CD4-positive, alpha-beta memory T cell (primary cell): Measurements from ENCODE around the gene FEZF1. TPM values are rescaled to one million over a fixed set of nuclear protein-coding genes. Genes with fewer than 3 reads are reported as not detected.
A peak's percentile ranks its signal among the peaks of the same experiment; 100 is the strongest.

Experiments used
- CTCF ChIA-PET: fragments of 350-600 bp; sonication (Branson Sonifier 250); formaldehyde crosslinking; loops from one replicate; lab custom pipeline; 2021; ENCODE audit warnings: inconsistent platforms; ENCODE audit not compliant: partially characterized antibody; lab: Charles Lee
- POLR2A ChIA-PET: fragments of 350-600 bp; sonication (Branson Sonifier 250); formaldehyde crosslinking; loops from one replicate; lab custom pipeline; 2021; ENCODE audit not compliant: partially characterized antibody; lab: Charles Lee
- DNase-seq, 5 donors: peaks; one replicate each; pipeline versions ENCODE4 v3.0.0 to v3.0.0-alpha.2; 2020 to 2022; ENCODE audit warnings: mixed read lengths in 1 of 5
- H3K27ac ChIP-seq: one replicate; pipeline ENCODE4 v1.7.0; 2013; ENCODE audit warnings: low read depth, low read length
- H3K27me3 ChIP-seq: 2 replicates; pipeline ENCODE4 v1.7.0; 2013; ENCODE audit warnings: mild to moderate bottlenecking, low read length, moderate library complexity; ENCODE audit not compliant: insufficient read depth
- H3K36me3 ChIP-seq: 2 replicates; pipeline ENCODE4 v1.7.0; 2013; ENCODE audit warnings: mild to moderate bottlenecking, low read length, moderate library complexity; ENCODE audit not compliant: insufficient read depth
- H3K4me1 ChIP-seq: 2 replicates; pipeline ENCODE4 v1.7.0; 2013; ENCODE audit warnings: mild to moderate bottlenecking, low read length, moderate library complexity; ENCODE audit not compliant: insufficient read depth
- H3K4me3 ChIP-seq, 2 donors: one replicate each; pipeline ENCODE4 v1.7.0; 2013; ENCODE audit warnings: low read length in 2 of 2, mild to moderate bottlenecking in 1 of 2
- H3K9me3 ChIP-seq, 2 donors: one replicate each; pipeline ENCODE4 v1.7.0; 2013; ENCODE audit warnings: low read length in 2 of 2, control low read depth in 1 of 2; ENCODE audit not compliant: control insufficient read depth in 1 of 2
- H3K27ac Mint-ChIP-seq, 7 donors: one replicate each; pipeline ENCODE4 v1.8.0; 2020 to 2021; ENCODE audit warnings: mixed read lengths in 7 of 7, mild to moderate bottlenecking in 6 of 7, inconsistent platforms in 3 of 7, moderate library complexity in 3 of 7
- H3K27me3 Mint-ChIP-seq, 2 donors: one replicate each; pipeline ENCODE4 v1.8.0; 2020 to 2021; ENCODE audit warnings: mixed read lengths in 2 of 2
- H3K36me3 Mint-ChIP-seq, 2 donors: one replicate each; pipeline ENCODE4 v1.8.0; 2020 to 2021; ENCODE audit warnings: mixed read lengths in 2 of 2, inconsistent platforms in 1 of 2, mild to moderate bottlenecking in 1 of 2
- H3K4me1 Mint-ChIP-seq, 4 donors: one replicate each; pipeline ENCODE4 v1.8.0; 2020 to 2021; ENCODE audit warnings: mixed read lengths in 4 of 4, mild to moderate bottlenecking in 1 of 4
- H3K4me3 Mint-ChIP-seq, 8 donors: one replicate each; pipeline ENCODE4 v1.8.0; 2020 to 2021; ENCODE audit warnings: mixed read lengths in 8 of 8, mild to moderate bottlenecking in 7 of 8, moderate library complexity in 6 of 8, inconsistent platforms in 3 of 8
- H3K9me3 Mint-ChIP-seq, 8 donors: one replicate each; pipeline ENCODE4 v1.8.0; 2020 to 2021; ENCODE audit warnings: mixed read lengths in 8 of 8, mild to moderate bottlenecking in 5 of 8, inconsistent platforms in 3 of 8, moderate library complexity in 1 of 8
- intact Hi-C: fragments of 100-400 bp; cut with micrococcal nuclease; formaldehyde crosslinking; loops from one replicate; pipeline ENCODE4 v1.15.1; 2023
- polyA plus RNA-seq, 2 donors: library from polyadenylated mRNA; unstranded; fragments of 300-500 nt; fragmentation: Illumina TruSeq; gene quantifications; one replicate each; pipeline ENCODE4 v1.2.3, GENCODE V29; 2021
- total RNA-seq, 2 experiments: library from RNA; stranded (reverse); gene quantifications; one replicate each; pipeline ENCODE4 v1.2.3, GENCODE V29; 2021

The FEZF1 gene
- total and polyA plus RNA-seq, 4 experiments from 2014 or later, result not detected

GRCh38 chr7:122300956-122301833 is 3.4 kb downstream of the FEZF1 start:
- no peak for DNase-seq
- Mint-ChIP-seq H3K9me3 (peaks cover 0 to 34% (median 17%) of the 10 kb centered on the region in 8 donors), H3K27ac (no peak overlapping the region), H3K27me3 (peaks cover 46 to 63% of the 10 kb centered on the region in 2 donors), H3K4me3 (no peak overlapping the region), H3K36me3 (no peaks in the 10 kb centered on the region), H3K4me1 (no peaks in the 10 kb centered on the region)
- intact Hi-C loops, result no loop called here
- Histone ChIP-seq H3K27ac (no peak overlapping the region), H3K9me3 (no peaks in the 10 kb centered on the region), H3K27me3 (peaks cover 9% of the 10 kb centered on the region), H3K4me3 (no peak overlapping the region), H3K4me1 (no peaks in the 10 kb centered on the region), H3K36me3 (no peaks in the 10 kb centered on the region)
- ChIA-PET POLR2A (no interaction called here), CTCF (no interaction called here)

GRCh38 chr7:122300211-122300932 is 4.2 kb downstream of the FEZF1 start:
- POLR2A ChIA-PET, result no interaction called here
- peaks cover 46 to 55% of the 10 kb centered on the region in 2 donors for H3K27me3 Mint-ChIP-seq
- no peaks in the 10 kb centered on the region for H3K36me3 ChIP-seq
- no peak overlapping the region for H3K27ac ChIP-seq
- H3K4me3 Mint-ChIP-seq, result peak overlapping the region in 1 of 8 donors; percentile 15
- no peaks in the 10 kb centered on the region for H3K4me1 Mint-ChIP-seq
- no peak overlapping the region for H3K4me3 ChIP-seq
- no peak overlapping the region for H3K27ac Mint-ChIP-seq
- H3K9me3 Mint-ChIP-seq, result peaks cover 3 to 34% (median 15%) of the 10 kb centered on the region in 8 donors
- no peak for DNase-seq
- intact Hi-C loops, result no loop called here
- H3K36me3 Mint-ChIP-seq, result no peaks in the 10 kb centered on the region
- H3K9me3 ChIP-seq, result no peaks in the 10 kb centered on the region
- H3K27me3 ChIP-seq, result peaks cover 9% of the 10 kb centered on the region
- CTCF ChIA-PET, result no interaction called here
- H3K4me1 ChIP-seq, result no peaks in the 10 kb centered on the region

- no peak for DNase-seq
- H3K27me3 ChIP-seq, result peaks cover 9% of the 10 kb centered on the region
Observed at GRCh38 chr7:122299624-122300210, 4.8 kb downstream of the FEZF1 start.

GRCh38 chr7:122298618-122299017 is 5.9 kb downstream of the FEZF1 start:
- Histone ChIP-seq H3K27ac (no peak overlapping the region), H3K36me3 (no peaks in the 10 kb centered on the region), H3K4me1 (no peaks in the 10 kb centered on the region), H3K9me3 (no peaks in the 10 kb centered on the region), H3K4me3 (no peak overlapping the region), H3K27me3 (peaks cover 9% of the 10 kb centered on the region)
- no peak for DNase-seq
- peaks cover 42% of the 10 kb centered on the region in 2 donors for H3K27me3 Mint-ChIP-seq
- H3K27ac Mint-ChIP-seq, result no peak overlapping the region
- no peaks in the 10 kb centered on the region for H3K4me1 Mint-ChIP-seq
- no peaks in the 10 kb centered on the region for H3K36me3 Mint-ChIP-seq
- H3K4me3 Mint-ChIP-seq, result no peak overlapping the region
- intact Hi-C loops, result no loop called here
- peaks cover 3 to 27% (median 11%) of the 10 kb centered on the region in 8 donors for H3K9me3 Mint-ChIP-seq
- POLR2A ChIA-PET, result no interaction called here
- CTCF ChIA-PET, result no interaction called here

More at GRCh38 chr7:122299624-122300210, 4.8 kb downstream of the FEZF1 start:
- Mint-ChIP-seq H3K36me3 (no peaks in the 10 kb centered on the region), H3K27ac (no peak overlapping the region), H3K4me3 (no peak overlapping the region), H3K27me3 (peaks cover 45 to 52% of the 10 kb centered on the region in 2 donors), H3K9me3 (peaks cover 3 to 31% (median 15%) of the 10 kb centered on the region in 8 donors), H3K4me1 (no peaks in the 10 kb centered on the region)
- Histone ChIP-seq H3K4me3 (no peak overlapping the region), H3K9me3 (no peaks in the 10 kb centered on the region), H3K36me3 (no peaks in the 10 kb centered on the region), H3K27ac (no peak overlapping the region), H3K4me1 (no peaks in the 10 kb centered on the region)
- ChIA-PET POLR2A (no interaction called here), CTCF (no interaction called here)
- intact Hi-C loops, result no loop called here

GRCh38 chr7:122298131-122298530 is 6.4 kb downstream of the FEZF1 start:
- Histone ChIP-seq H3K27ac (no peak overlapping the region), H3K4me3 (no peak overlapping the region), H3K9me3 (no peaks in the 10 kb centered on the region), H3K4me1 (no peaks in the 10 kb centered on the region), H3K27me3 (peaks cover 9% of the 10 kb centered on the region), H3K36me3 (no peaks in the 10 kb centered on the region)
- intact Hi-C loops, result no loop called here
- peaks cover 3 to 27% (median 10%) of the 10 kb centered on the region in 8 donors for H3K9me3 Mint-ChIP-seq
- H3K27me3 Mint-ChIP-seq, result peaks cover 39 to 41% of the 10 kb centered on the region in 2 donors
- no peaks in the 10 kb centered on the region for H3K36me3 Mint-ChIP-seq
- DNase-seq, result no peak
- no peaks in the 10 kb centered on the region for H3K4me1 Mint-ChIP-seq
- ChIA-PET POLR2A (no interaction called here), CTCF (no interaction called here)
- no peak overlapping the region for H3K4me3 Mint-ChIP-seq
- H3K27ac Mint-ChIP-seq, result no peak overlapping the region

- H3K4me3 Mint-ChIP-seq, result no peak overlapping the region
- DNase-seq, result no peak
- ChIA-PET POLR2A (no interaction called here), CTCF (no interaction called here)
- no peak overlapping the region for H3K27ac Mint-ChIP-seq
- Histone ChIP-seq H3K27ac (no peak overlapping the region), H3K4me3 (no peak overlapping the region), H3K36me3 (no peaks in the 10 kb centered on the region), H3K4me1 (no peaks in the 10 kb centered on the region), H3K9me3 (peaks cover 0 to 4% of the 10 kb centered on the region in 2 donors), H3K27me3 (no peaks in the 10 kb centered on the region)
- no peaks in the 10 kb centered on the region for H3K36me3 Mint-ChIP-seq
- no peaks in the 10 kb centered on the region for H3K4me1 Mint-ChIP-seq
- peaks cover 0 to 18% (median 4%) of the 10 kb centered on the region in 8 donors for H3K9me3 Mint-ChIP-seq
- H3K27me3 Mint-ChIP-seq, result peaks cover 1 to 2% of the 10 kb centered on the region in 2 donors
- intact Hi-C loops, result no loop called here
Observed at GRCh38 chr7:122291189-122291588, 13.4 kb downstream of the FEZF1 start.

- no peaks in the 10 kb centered on the region for H3K27me3 ChIP-seq
- Mint-ChIP-seq H3K27me3 (peaks cover 1 to 2% of the 10 kb centered on the region in 2 donors), H3K9me3 (peaks cover 0 to 21% (median 2%) of the 10 kb centered on the region in 8 donors), H3K4me3 (no peak overlapping the region), H3K27ac (no peak overlapping the region), H3K36me3 (no peaks in the 10 kb centered on the region), H3K4me1 (no peaks in the 10 kb centered on the region)
- H3K9me3 ChIP-seq, result peaks cover 0 to 4% of the 10 kb centered on the region in 2 donors
- ChIA-PET CTCF (no interaction called here), POLR2A (no interaction called here)
- H3K4me1 ChIP-seq, result no peaks in the 10 kb centered on the region
- DNase-seq, result no peak
- no peak overlapping the region for H3K4me3 ChIP-seq
- intact Hi-C loops, result no loop called here
- no peak overlapping the region for H3K27ac ChIP-seq
- H3K36me3 ChIP-seq, result no peaks in the 10 kb centered on the region
Observed at GRCh38 chr7:122290476-122290875, 14.1 kb downstream of the FEZF1 start.
